ENCODE results near the gene TRIM22.
"Not testable (repeated sequence)": the region's sequence is repeated elsewhere in the genome, so short reads cannot be mapped to it uniquely, and the experiment has no call there.

The TRIM22 gene, protein sequence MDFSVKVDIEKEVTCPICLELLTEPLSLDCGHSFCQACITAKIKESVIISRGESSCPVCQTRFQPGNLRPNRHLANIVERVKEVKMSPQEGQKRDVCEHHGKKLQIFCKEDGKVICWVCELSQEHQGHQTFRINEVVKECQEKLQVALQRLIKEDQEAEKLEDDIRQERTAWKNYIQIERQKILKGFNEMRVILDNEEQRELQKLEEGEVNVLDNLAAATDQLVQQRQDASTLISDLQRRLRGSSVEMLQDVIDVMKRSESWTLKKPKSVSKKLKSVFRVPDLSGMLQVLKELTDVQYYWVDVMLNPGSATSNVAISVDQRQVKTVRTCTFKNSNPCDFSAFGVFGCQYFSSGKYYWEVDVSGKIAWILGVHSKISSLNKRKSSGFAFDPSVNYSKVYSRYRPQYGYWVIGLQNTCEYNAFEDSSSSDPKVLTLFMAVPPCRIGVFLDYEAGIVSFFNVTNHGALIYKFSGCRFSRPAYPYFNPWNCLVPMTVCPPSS

DNA sequence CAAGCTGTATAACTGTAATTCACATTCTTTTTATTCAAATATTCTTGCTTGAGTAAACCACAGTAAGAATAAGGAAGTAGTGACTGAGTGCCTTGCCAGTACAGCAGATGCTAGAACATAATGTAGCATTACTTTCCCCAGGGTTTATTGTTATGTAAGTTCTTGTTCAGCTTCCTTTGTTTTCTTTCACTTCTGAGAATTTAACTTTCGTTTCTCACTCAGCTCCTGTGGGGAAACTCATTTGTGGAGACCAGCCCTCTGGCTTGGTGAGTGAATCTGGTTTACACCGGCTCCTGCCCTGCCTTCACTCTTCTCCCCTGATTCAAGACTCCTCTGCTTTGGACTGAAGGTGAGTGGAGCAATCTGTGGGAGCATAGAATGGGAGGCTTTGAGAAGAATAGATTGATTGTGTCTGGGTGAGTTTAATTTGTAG is at the start of gene TRIM22:
TRIM22 (plus strand) TSS at position 240 of the 433 bp plus-strand sequence. CDS start 6,443 bp downstream, outside the sequence.
- DNase-seq (ENCODE audit: low read depth): peak; percentile 5

DNA sequence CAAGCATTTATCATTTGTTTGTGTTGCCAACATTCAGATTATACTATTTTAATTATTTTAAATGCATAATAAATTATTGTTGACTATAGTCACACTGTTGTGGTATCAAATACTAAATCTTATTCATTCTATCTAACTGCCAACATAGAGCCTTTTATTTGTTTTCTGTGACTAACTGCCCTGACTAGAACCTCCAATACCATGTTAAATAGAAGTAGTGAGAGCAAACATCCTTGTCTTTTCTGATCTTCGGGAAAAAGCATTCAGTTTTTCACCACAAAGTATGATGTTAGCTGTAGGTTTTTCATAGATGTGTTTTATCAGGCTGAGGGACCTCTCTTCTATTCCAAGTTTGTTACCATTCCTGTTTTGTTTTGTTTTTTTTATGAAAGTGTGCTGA is 49.6 kb upstream of the TRIM22 start:
- DNase-seq (ENCODE audit: low read depth): no peak

DNA sequence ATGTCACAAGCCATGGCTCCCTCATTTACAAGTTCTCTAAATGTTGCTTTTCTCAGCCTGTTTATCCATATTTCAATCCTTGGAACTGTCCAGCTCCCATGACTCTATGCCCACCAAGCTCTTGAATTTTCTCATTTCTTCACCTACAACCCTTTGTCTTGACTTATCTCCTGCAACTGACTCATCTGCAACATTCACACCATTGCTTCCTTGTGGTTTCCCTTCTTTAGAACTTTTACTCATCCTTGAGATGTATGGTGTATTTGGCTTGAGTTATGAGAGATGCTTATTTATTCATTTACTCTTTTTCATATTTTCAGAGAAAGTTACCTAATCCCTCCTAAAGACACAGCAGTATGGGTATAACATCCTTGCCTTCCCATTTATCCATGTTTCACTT is 46.0 kb upstream of the TRIM22 start:
- no peak for DNase-seq (ENCODE audit: low read depth)

DNA sequence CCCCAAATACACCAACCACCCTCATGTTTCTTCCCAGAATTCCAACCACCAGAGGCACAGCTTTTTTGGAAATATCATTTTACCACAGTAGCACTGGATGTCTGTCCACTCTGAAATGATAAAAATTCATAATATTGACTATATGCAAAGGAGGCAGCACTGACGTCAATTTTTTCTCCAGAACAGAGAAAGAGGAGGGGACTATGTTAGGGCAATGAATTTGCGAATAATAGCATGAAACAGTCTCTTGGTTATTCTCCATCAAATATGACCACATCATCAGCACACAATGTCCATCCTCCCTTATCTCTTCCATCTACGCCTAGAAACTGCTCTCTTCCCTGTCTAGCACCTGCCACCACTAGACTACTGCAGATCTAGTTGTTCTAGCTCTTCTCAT is 43.5 kb upstream of the TRIM22 start:
- no peak for DNase-seq (ENCODE audit: low read depth)

DNA sequence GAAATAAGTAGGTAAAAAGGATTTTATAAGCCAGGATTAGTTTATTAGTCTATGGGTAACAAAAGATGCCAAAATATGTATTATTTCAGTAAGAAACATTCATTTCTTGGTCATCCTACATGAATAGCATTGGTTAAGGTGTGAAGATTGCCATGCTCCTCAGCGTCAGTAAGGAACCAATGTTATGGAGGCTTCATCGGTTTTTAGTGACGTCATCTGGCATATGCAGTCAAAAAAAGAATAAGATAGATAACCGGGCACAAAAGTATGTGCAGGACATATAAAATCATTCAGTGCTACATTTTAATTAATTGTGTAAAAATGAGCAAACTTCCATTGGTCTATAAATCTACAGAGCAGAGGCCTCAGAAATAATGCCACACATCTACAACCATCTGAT is 34.1 kb upstream of the TRIM22 start:
- no peak for DNase-seq (ENCODE audit: low read depth)

DNA sequence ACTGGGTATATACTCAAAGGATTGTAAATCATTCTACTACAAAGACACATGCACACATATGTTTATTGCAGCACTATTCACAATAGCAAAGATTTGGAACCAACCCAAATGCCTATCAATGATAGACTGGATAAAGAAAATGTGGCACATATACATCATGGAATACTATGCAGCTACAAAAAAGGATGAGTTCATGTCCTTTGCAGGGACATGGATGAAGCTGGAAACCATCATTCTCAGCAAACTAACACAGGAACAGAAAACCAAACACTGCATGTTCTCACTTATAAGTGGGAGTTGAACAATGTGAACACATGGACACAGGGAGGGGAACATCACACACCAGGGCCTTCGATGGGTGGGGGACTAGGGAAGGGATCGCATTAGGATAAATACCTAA is 32.6 kb upstream of the TRIM22 start:
- DNase-seq (ENCODE audit: low read depth): not testable (repeated sequence)

DNA sequence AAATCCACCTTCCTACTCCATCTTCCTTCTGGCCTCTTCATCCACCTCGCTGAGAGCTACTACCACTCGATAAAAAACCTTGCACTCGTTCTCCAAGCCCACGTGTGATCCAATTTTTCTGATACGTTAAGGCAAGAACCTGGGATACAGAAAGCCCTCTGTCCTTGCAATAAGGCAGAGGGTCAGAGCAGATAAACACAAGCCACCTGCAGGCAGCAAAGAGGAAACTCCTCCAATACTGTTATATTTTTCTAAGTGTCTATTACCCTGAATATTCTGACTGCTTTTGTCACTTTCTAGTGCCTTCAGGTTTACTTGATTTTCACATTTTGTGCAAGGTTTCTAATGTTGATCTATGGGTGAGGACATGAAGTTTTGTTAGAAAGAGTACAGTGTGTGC is 31.3 kb upstream of the TRIM22 start:
- DNase-seq (ENCODE audit: low read depth): no peak

DNA sequence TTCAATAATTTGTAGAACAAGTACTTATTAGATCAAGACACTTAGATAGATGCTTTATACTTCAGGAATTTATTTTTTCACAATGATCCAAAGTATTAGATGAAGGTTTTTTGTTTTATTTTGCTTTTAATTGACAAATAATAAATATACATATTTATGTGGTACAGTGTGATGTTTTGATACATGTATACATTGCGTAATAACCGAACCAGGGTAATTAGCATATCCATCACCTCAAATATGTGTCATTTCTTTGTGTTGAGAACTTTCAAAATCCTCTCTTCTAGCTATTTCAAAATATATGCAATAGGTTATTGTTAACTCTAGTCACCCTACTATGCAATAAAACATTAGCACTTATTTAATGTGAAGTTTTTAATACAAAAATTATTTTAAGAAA is 26.1 kb upstream of the TRIM22 start:
- DNase-seq (ENCODE audit: low read depth): no peak

DNA sequence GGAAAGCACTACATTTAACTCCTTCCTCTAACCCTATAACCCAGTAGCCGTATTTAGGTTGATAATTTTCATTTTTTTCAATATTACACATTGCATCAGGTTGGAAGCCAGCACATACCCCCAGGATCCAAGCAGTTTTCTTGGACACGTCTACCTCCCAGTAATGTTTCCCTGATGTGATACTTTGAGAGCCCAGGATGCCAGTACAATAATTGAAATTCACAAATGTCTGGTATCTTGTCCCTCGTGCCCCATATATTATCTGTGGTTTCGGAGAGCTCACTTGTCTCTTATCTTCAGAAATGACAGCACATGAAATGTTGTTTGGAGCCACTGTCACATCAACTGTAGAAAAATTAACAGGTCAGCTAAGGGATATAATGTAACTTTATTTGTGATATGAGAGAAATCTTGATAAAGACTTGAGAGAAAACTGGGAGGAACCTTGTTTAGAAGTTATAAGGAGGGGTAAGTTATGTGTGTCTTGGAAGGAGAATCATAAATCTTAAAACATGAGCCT is 24.5 kb upstream of the TRIM22 start:
- DNase-seq (ENCODE audit: low read depth): no peak

DNA sequence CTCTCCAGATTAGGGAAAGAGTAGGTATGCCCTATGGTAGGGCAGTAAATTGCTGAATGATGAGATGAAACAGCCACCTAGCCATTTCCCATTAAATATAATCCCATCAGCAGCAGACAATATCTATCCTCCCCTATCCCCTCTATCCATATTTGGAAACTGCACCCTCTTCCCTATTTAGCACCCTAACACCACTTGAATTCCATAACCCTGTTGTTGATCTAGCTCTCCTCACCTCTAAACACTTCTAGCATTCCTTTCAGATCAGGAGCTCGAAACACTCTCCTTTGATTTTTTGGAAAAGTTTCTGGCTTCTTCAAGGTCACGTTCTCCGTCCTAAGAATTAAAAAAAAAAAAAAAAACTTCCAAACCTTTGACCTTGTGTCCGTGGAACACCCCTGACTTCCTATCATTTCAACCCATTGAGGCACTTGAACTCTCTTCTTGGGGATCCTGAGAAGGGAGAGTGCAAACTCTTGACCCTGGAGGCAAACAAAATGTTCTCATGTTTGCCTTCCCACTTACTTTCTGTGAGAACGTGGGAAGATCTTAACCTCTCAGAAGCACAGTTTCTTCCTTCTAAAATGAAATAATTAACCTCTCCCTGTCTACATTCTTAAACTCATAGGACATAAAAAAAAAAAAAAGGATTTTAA is 23.7 kb upstream of the TRIM22 start:
- no peak for DNase-seq (ENCODE audit: low read depth)

DNA sequence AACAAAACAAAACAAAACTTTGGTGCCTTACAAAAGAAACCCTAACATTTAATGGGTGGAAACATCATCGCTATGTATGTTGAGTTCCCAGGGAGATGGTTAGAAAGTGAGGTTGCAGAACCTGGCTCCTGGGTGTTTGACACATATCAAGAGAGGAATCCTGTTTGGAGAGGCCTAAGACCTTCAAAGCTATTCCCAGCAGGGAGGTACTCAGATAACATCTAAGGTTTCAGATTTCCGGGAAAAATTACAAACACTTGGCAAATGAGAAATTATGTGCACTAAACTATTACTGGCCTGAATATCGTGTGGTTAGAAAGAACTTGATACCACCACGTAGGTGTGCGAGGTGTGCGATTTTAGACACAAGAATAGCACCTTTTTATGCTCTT is 23.2 kb upstream of the TRIM22 start:
- no peak for DNase-seq (ENCODE audit: low read depth)

DNA sequence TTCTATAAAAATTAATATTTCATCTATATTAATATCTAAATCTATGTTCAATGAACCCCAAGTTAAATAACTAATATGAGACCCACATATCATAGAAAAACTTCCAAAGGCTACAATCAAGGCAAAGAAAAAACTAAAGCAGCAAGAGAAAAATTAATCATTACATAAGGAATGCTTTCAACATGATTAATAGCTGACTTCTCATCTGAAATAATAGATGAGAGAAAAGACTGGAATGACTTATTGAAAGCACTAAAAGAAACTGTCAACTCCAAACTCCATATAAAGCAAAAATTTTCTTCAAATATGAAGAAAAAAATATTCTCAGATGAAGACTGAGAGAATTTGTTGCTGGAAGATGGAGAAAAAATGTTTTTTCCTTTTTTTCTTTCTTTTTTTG is 17.8 kb upstream of the TRIM22 start:
- no peak for DNase-seq (ENCODE audit: low read depth)

DNA sequence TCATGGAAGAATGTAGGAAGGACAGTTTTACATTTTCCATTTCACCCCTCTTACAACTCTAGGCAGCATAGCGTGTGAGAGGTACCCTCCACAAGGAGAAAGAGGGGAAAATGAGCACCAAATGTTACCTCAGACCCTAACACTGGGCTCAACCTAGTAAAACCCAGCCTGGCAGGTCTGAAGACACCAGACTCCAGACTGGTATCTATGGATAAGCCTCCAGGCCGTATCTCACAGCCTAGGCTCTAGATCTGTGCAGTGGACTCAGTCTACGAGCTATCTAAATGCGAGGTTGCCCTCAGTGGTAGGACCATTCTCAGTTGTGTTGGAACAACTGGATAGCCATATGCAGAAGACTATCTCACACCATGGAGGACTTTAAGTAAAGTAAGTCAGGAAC is 15.2 kb upstream of the TRIM22 start:
- no peak for DNase-seq (ENCODE audit: low read depth)

DNA sequence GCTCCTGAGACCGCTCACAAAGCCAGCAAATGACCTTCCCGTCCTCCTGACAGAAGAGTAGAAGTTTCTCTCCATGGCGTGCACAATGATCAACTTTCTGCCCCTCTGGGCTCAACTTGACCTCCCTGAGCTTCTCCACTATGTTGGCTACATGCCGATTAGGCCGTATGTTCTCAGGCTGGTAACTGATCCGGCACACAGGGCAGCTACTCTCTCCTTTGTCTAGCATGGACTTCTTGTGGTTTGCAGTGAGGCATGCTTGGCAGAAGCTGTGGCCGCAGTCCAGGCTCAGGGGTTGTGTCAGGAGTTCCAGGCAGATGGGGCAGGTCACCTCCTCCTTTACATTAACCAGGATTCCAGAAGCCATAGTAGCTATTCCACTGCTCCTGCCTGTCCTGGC is 9.8 kb upstream of the TRIM22 start:
- DNase-seq (ENCODE audit: low read depth): no peak

DNA sequence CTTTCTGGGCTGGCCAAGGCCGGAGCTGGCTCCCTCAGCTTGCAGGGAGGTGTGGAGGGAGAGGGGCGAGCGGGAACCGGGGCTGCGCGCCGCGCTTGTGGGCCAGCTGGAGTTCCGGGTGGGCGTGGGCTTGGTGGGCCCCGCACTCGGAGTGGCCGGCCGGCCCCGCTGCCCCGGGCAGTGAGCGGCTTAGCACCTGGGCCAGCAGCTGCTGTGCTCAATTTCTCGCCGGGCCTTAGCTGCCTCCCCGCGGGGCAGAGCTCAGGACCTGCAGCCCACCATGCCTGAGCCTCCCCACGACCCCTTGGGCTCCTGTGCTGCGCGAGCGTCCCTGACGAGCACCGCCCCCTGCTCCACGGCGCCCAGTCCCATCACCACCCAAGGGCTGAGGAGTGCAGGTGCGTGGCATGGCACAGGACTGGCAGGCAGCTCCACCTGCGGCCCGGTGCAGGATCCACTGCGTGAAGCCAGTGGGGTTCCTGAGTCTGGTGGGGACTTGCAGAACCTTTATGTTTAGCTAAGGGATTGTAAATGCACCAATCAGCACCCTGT is 6.6 kb upstream of the TRIM22 start:
- not testable (repeated sequence) for DNase-seq (ENCODE audit: low read depth)

DNA sequence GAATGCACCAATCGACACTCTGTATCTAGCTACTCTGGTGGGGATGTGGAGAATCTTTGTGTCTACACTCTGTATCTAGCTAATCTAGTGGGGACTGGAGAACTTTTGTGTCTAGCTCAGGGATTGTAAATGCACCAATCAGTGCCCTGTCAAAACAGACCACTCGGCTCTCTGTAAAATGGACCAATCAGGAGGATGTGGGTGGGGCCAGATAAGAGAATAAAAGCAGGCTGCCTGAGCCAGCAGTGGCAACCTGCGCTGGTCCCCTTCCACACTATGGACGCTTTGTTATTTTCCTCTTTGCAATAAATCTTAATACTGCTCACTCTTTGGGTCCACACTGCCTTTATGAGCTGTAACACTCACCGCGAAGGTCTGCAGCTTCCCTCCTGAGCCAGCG is 6.0 kb upstream of the TRIM22 start:
- DNase-seq (ENCODE audit: low read depth): not testable (repeated sequence)

DNA sequence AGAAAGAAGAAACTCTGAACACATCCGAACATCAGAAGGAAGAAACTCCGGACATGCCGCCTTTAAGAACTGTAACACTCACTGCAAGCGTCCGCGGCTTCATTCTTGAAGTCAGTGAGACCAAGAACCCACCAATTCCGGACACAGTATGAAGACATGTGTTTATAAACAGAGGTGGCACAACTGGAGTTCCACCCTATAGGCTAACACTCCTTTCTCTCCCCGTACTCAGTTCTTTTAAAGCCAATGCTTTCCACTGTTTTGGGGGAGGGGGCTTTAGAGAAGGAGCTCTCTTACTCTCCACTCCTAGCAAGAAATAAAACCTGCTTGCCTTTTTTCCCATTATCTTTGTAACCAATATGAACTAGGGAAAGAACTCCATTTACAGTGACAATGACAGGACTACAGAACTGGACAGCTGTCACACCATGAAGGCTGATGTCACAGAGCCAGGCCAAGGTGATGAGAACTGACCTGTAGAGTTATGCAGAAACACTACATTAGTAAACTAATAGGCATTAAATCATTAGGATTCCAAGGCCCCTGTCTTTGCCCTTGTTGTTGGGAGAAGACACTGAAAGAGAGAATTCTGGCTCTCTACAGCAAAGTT is 5.4 kb upstream of the TRIM22 start:
- no peak for DNase-seq (ENCODE audit: low read depth)

DNA sequence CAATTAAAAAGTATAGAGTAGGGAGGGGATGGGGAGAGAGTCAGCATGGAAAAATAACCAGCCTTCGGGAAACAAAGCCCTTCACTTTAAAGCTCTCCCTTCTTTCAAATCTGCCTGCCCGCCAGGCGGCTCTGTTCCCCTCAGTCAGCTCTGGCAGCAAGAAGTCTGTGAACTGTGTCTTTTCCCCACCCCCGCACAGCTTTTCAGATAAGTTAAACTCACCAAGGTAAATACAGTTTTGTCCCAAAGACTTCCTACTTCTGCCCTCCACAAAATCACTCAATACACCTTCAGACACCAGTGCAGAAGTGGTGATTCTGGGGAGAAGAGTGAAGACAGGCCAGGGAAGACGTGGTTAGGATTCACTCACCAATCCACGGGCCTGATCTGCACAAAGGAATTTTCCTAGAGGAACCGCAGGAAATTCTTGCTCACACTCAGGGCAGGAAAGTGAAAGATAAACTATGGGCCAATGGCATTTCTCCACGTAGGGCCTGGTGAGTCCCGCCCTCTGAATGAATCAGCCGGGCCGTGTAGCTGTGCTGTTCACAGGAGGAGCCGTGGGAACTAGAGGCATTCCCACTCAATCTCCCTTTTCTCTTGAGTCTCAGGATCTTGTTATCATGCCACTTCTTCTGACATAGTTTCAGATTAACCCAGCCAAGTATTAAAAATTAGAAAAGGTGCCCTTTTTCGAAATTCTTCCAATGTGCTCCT is 4.8 kb upstream of the TRIM22 start, which contains the start of gene TRIM5:
TRIM5 (minus strand) TSS at position 429 of the 717 bp plus-strand sequence. CDS start 4,897 bp downstream, outside the sequence.
- peak; percentile 67 for DNase-seq (ENCODE audit: low read depth)

DNA sequence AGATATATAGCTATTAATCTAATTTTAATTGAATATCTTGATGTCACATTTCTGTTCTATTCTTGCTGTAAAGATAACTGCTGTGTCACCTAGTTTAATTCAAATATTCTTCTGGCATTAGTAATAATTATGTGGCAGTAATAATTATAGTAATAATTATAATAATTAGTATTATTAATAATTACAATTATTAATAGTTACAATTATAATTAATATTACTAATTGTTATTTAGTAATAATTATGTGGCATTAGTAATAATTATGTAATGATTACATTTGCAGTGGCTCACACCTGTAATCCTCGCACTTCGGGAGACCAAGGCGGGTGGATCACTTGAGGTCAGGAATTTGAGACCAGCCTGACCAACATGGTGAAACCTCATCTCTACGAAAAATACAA is 3.2 kb upstream of the TRIM22 start:
- DNase-seq (ENCODE audit: low read depth): no peak

DNA sequence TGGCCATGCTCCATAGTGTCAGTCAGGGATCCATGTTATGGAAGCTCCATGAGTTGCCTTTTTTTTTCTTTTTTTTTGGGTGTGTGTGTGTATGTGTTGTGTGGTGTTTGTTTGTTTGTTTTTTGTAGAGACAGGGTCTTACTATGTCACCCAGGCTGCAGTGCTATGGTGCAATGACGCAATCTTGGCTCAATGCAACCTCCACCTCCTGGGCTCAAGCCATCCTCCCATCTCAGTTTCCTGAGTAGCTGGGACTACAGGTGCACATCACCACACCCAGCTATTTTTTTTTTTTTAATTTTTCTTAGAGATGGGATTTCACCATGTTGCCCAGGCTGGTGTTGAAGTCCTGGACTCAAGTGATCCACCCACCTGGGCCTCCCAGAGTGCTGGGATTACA is 1.1 kb upstream of the TRIM22 start:
- DNase-seq (ENCODE audit: low read depth): no peak

DNA sequence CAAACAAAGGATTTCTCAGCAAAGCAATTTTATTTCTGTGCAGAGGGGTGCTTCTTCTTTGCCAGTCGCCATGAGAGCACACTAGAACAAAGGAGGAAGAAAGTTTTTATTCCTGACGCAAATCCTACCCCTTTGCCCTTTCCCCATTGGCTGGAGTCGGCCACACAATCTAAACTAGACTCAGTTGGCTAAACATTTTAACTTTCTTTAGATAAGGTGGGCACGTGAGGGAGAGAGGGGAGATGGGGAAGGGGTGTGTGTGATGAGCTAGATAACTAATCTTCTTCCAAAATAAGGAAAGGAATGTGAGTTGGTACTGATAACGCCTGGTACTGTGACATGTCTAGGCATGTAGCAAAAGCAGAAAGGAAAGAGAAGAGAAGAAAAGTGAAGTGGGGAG is 626 bp downstream of the TRIM22 start:
- DNase-seq (ENCODE audit: low read depth): no peak

DNA sequence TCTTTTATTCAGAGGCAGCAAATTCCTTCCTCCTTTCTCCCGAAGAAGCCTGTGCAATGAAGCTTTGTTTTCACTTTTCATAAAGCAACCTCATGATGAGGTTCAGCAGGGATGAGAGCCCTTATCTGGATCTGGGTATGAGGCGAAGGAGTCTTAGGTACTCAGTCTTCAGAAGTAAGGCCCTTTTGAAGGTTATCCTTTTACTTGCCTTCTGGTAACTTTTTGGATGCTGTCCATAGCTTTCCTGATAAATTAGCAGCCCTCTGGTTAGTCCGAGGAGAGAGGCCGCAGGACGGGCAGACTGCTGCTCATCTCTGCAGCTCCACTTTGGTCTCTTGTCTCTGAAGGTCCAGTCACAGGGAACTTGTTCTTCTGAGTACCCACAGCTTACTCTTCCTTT is 1.1 kb downstream of the TRIM22 start:
- DNase-seq (ENCODE audit: low read depth): no peak

Data from T-helper 22 cell (primary cell).